HuH-7.5 (cell line): ENCODE results near the gene CAMKMT.
"Not testable (repeated sequence)": the region's sequence is repeated elsewhere in the genome, so short reads cannot be mapped to it uniquely, and the experiment has no call there.

Experiments used
- DNase-seq: peaks from one replicate; pipeline ENCODE4 v3.0.0; 2011; ENCODE audit warnings: low spot score

The CAMKMT gene

GRCh38 chr2:44551497-44551896 lies 189.8 kb downstream of the CAMKMT start:
- DNase-seq, result no peak

GRCh38 chr2:44553456-44553855 lies 191.7 kb downstream of the CAMKMT start:
- no peak for DNase-seq

- DNase-seq, result no peak
Measured at GRCh38 chr2:44555700-44556099, 194.0 kb downstream of the CAMKMT start.

- DNase-seq, result no peak
Measured at GRCh38 chr2:44559108-44559507, 197.4 kb downstream of the CAMKMT start.

- DNase-seq, result no peak
Measured at GRCh38 chr2:44560352-44560751, 198.6 kb downstream of the CAMKMT start.

GRCh38 chr2:44560941-44561340 lies 199.2 kb downstream of the CAMKMT start:
- no peak for DNase-seq

- no peak for DNase-seq
Measured at GRCh38 chr2:44562737-44563136, 201.0 kb downstream of the CAMKMT start.

GRCh38 chr2:44564752-44565151 lies 203.0 kb downstream of the CAMKMT start:
- DNase-seq, result no peak

GRCh38 chr2:44566059-44566458 lies 204.3 kb downstream of the CAMKMT start:
- no peak for DNase-seq

- DNase-seq, result no peak
Measured at GRCh38 chr2:44569491-44569890, 207.7 kb downstream of the CAMKMT start.

- DNase-seq, result no peak
Measured at GRCh38 chr2:44570271-44570670, 208.5 kb downstream of the CAMKMT start.

GRCh38 chr2:44570777-44571176 lies 209.0 kb downstream of the CAMKMT start:
- DNase-seq, result no peak

GRCh38 chr2:44572196-44572900 lies 210.6 kb downstream of the CAMKMT start:
- no peak for DNase-seq

GRCh38 chr2:44573996-44574395 lies 212.2 kb downstream of the CAMKMT start:
- no peak for DNase-seq

- no peak for DNase-seq
Measured at GRCh38 chr2:44578471-44579093, 216.8 kb downstream of the CAMKMT start.

- DNase-seq, result no peak
Measured at GRCh38 chr2:44579115-44579836, 217.5 kb downstream of the CAMKMT start.

- DNase-seq, result no peak
Measured at GRCh38 chr2:44579837-44580230, 218.1 kb downstream of the CAMKMT start.

GRCh38 chr2:44580875-44581515 lies 219.2 kb downstream of the CAMKMT start:
- no peak for DNase-seq

- no peak for DNase-seq
Measured at GRCh38 chr2:44582363-44583008, 220.7 kb downstream of the CAMKMT start.

GRCh38 chr2:44595615-44596014 lies 233.9 kb downstream of the CAMKMT start:
- DNase-seq, result not testable (repeated sequence)

GRCh38 chr2:44596537-44597320 lies 235.0 kb downstream of the CAMKMT start:
- DNase-seq, result no peak
